Right lobe of liver (tissue), 6 donors: ENCODE results near the gene ZNF160. TPM values are rescaled to one million over a fixed set of nuclear protein-coding genes. Genes with fewer than 3 reads are reported as not detected.

ENCODE experiments used
- ATAC-seq, 4 donors: fragments of 200-7000 bp; cut with Tn5 transposase; one replicate each; pipeline ENCODE4 v1.9.1; 2020; ENCODE audit warnings: mild to moderate bottlenecking in 4 of 4, moderate library complexity in 4 of 4
- DNase-seq, 3 donors: peaks; one replicate each; pipeline ENCODE4 v3.0.0-alpha.2; 2020
- H3K27ac ChIP-seq, 3 donors: fragments of 200-600 bp; one replicate each; pipeline ENCODE4 v1.8.0; 2022
- H3K27me3 ChIP-seq, 2 donors: fragments of 200-600 bp; one replicate each; pipeline ENCODE4 v1.8.0; 2022
- H3K36me3 ChIP-seq, 4 donors: fragments of 200-600 bp; sonication (generic) in 1 of 4; one replicate each; pipeline versions ENCODE4 v1.5.1 to v1.8.0; 2017 to 2022; ENCODE audit warnings: control low read depth in 1 of 4
- H3K4me1 ChIP-seq, 4 donors: fragments of 200-600 bp; sonication (generic) in 1 of 4; one replicate each; pipeline versions ENCODE4 v1.5.1 to v1.8.0; 2017 to 2022; ENCODE audit warnings: control low read depth in 1 of 4
- H3K4me3 ChIP-seq, 3 donors: fragments of 200-600 bp; one replicate each; pipeline ENCODE4 v1.8.0; 2022
- H3K9me3 ChIP-seq, 4 donors: fragments of 200-600 bp; sonication (generic) in 1 of 4; one replicate each; pipeline versions ENCODE4 v1.5.1 to v1.8.0; 2017 to 2022; ENCODE audit warnings: control low read depth in 1 of 4
- POLR2A ChIP-seq: fragments of 450-650 bp; IDR thresholded peaks from one replicate; pipeline ENCODE4 v1.6.1; 2017; ENCODE audit warnings: antibody characterized with exemption, mild to moderate bottlenecking
- WGBS: methylation state at CpG from one replicate; pipeline ENCODE4 v1.1.6; 2018; ENCODE audit warnings: low coverage, low lambda C conversion rate; ENCODE audit not compliant: insufficient coverage; ENCODE audit errors: missing lambda C conversion rate; 5-methylcytosine and 5-hydroxymethylcytosine counted together
- intact Hi-C, 2 donors: fragments of 100-400 bp; cut with DNase I; formaldehyde crosslinking; loops; one replicate each; pipeline versions ENCODE4 v1.11.2 to v1.14.1; 2022
- total RNA-seq, 6 experiments: library from RNA; depleted of rRNA in 2 of 6; stranded (reverse); fragments of >200 nt in 2 of 6; fragmentation: NEBNext Ultra II Directional in 3 of 6; extraction: Animal tissue kit (Norgen Biotek cat#: 25700) in 3 of 6; gene quantifications; one replicate each; pipeline versions ENCODE4 v1.1.0 to v1.2.4, GENCODE V29; 2016 to 2023
- TF ChIP-seq, protein P1 (sequence below), 4 donors: fragments of 200-600 bp in 3 of 4; fragments of 450-650 bp in 1 of 4; IDR thresholded peaks; one replicate each; pipeline versions ENCODE4 v1.5.1 to v1.8.0; 2016 to 2022; ENCODE audit warnings: antibody characterized with exemption in 4 of 4, mild to moderate bottlenecking in 2 of 4
- donor health status: DM: no; HTN: yes; CAD: no.
- donor health status: DM: no; HTN: no; CAD: no.
- donor health status: DM: no; HTN: no; CAD: no.
- donor health status: DM: no; HTN: yes; CAD: no.
- donor health status: DM: no; HTN: yes; CAD: no.

Gene ZNF160
- total RNA-seq, 6 experiments from 2014 or later = 6.6 to 18.9 (median 13.9) TPM

DNA sequence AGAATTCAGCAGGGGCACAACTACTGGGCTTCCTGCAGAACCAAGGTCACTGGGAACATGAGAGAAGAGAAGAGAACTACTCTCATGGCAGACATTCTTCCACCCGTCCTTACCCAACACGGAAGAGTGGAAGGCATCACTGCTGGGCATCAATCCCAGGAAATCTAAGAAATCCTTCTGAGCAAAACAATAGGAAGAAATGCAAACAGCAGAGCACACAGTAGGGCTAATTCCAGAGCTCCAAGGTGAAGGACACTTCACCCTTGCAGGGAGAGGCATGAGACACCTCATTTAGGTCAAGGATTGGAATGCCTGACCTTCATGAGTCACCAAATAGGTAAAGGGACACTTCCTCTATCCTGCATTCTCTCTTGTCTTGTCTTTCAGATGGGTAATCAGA lies 55.8 kb downstream of the ZNF160 start:
- Histone ChIP-seq H3K27ac (no peak overlapping the region), H3K9me3 (peaks cover 0 to 4% (median 0%) of the 10 kb centered on the region in 4 donors), H3K4me1 (no peaks in the 10 kb centered on the region), H3K36me3 (no peaks in the 10 kb centered on the region), H3K4me3 (no peak overlapping the region), H3K27me3 (no peaks in the 10 kb centered on the region)
- TF ChIP-seq POLR2A = no peak
- TF ChIP-seq, protein P1, sequence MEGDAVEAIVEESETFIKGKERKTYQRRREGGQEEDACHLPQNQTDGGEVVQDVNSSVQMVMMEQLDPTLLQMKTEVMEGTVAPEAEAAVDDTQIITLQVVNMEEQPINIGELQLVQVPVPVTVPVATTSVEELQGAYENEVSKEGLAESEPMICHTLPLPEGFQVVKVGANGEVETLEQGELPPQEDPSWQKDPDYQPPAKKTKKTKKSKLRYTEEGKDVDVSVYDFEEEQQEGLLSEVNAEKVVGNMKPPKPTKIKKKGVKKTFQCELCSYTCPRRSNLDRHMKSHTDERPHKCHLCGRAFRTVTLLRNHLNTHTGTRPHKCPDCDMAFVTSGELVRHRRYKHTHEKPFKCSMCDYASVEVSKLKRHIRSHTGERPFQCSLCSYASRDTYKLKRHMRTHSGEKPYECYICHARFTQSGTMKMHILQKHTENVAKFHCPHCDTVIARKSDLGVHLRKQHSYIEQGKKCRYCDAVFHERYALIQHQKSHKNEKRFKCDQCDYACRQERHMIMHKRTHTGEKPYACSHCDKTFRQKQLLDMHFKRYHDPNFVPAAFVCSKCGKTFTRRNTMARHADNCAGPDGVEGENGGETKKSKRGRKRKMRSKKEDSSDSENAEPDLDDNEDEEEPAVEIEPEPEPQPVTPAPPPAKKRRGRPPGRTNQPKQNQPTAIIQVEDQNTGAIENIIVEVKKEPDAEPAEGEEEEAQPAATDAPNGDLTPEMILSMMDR (IDR thresholded peaks at IDR 0.05) = no peak
- ATAC-seq = no peak
- WGBS = 75% methylated on average over 2 of the region's 2 CpGs
- intact Hi-C loops = no loop called here
- DNase-seq = no peak

DNA sequence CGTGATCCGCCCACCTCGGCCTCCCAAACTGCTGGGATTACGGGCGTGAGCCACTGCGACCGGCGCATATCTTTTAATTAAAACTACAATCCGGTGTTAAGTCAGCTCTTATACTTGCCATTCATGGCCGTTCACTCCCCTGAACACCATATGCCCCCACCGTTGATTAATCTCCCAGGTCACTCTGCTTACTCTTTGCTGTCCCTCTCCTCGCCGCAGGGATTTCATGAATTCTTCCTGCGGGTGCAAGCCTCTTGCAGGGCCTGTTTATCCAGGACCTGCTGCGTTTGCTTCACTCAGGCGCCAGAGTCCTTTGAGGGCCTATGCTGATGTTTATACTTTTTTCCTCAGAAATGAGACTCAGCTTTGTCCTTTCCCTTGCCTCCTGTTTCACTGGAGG lies 57.7 kb downstream of the ZNF160 start:
- Histone ChIP-seq H3K4me3 (no peak overlapping the region), H3K36me3 (no peaks in the 10 kb centered on the region), H3K27ac (no peak overlapping the region), H3K4me1 (no peaks in the 10 kb centered on the region), H3K27me3 (no peaks in the 10 kb centered on the region), H3K9me3 (peaks cover 0 to 4% (median 0%) of the 10 kb centered on the region in 4 donors)
- DNase-seq = no peak
- no peak for TF ChIP-seq POLR2A
- TF ChIP-seq, protein P1 (IDR thresholded peaks at IDR 0.05) = no peak
- 62% methylated on average over 16 of the region's 16 CpGs for WGBS
- intact Hi-C loops = no loop called here
- ATAC-seq = no peak

DNA sequence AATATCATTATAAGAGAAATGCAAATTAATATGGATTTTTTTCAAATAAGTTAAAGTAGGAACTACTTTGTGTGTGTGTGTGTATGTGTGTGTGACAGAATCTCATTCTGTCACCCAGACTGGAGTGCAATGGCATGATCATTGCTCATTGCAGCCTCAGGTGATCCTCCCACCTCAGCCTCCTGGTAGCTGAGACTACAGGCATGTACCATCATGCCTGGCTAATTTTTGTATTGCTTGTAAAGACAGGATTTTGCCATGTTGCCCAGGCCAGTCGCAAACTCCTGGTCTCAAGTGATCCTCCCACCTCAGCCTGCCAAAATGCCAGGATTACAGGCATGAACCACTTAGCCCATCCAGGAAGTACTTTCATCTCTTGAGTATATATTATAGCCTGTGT lies 61.9 kb downstream of the ZNF160 start:
- Histone ChIP-seq H3K4me3 (no peak overlapping the region), H3K27me3 (no peaks in the 10 kb centered on the region), H3K27ac (no peak overlapping the region), H3K9me3 (no peaks in the 10 kb centered on the region), H3K36me3 (no peaks in the 10 kb centered on the region), H3K4me1 (no peaks in the 10 kb centered on the region)
- ATAC-seq (no peak), DNase-seq (no peak)
- intact Hi-C loops = no loop called here
- 50% methylated on average over 1 of the region's 1 CpG for WGBS
- TF ChIP-seq POLR2A = no peak
- TF ChIP-seq, protein P1 (IDR thresholded peaks at IDR 0.05) = no peak

GRCh38 chr19:53037101-53038097 lies 65.8 kb downstream of the ZNF160 start:
- TF ChIP-seq, protein P1 (IDR thresholded peaks at IDR 0.05) = no peak
- no peak for TF ChIP-seq POLR2A
- Histone ChIP-seq H3K27ac (no peak overlapping the region), H3K4me3 (peak overlapping the region in 1 of 3 donors; percentile 18), H3K27me3 (no peaks in the 10 kb centered on the region), H3K4me1 (no peaks in the 10 kb centered on the region), H3K36me3 (no peaks in the 10 kb centered on the region), H3K9me3 (no peaks in the 10 kb centered on the region)
- 19% methylated on average over 39 of the region's 52 CpGs for WGBS
- ATAC-seq (peak in 2 of 4 donors; percentile 54 to 58), DNase-seq (peak in 1 of 3 donors; percentile 45)
- intact Hi-C loops = no loop called here
